ENCODE measurements around the gene FNBP1L.
A peak's percentile ranks its signal among the peaks of the same experiment; 100 is the strongest.
"Not testable (repeated sequence)": the region's sequence is repeated elsewhere in the genome, so short reads cannot be mapped to it uniquely, and the experiment has no call there.

FNBP1L gene

GRCh38 chr1:93581917-93582850 is 134.3 kb downstream of the FNBP1L start:
- H3K27ac ChIP-seq: no peak overlapping the region
- DNase-seq (ENCODE audit: low read depth, low spot score): no peak
- no peak overlapping the region for H3K4me3 ChIP-seq
- TF ChIP-seq FOXP2 (optimal IDR thresholded peaks at IDR 0.05; ENCODE audit: control extremely low read depth, extremely low read length, insufficient read depth): no peak
- no peak for TF ChIP-seq POLR2AphosphoS5 (IDR thresholded peaks at IDR 0.05; ENCODE audit: borderline replicate concordance, low read depth, low read length)
- no peak for TF ChIP-seq EZH2 (IDR thresholded peaks at IDR 0.05)
- H3K36me3 ChIP-seq (ENCODE audit: insufficient read depth, low read length): no peaks in the 10 kb centered on the region
- no peaks in the 10 kb centered on the region for H3K9me3 ChIP-seq (ENCODE audit: low read depth, low read length)
- no peak overlapping the region for H3K9ac ChIP-seq (ENCODE audit: insufficient read length)

GRCh38 chr1:93584261-93585003 is 136.5 kb downstream of the FNBP1L start:
- no peak for TF ChIP-seq FOXP2 (optimal IDR thresholded peaks at IDR 0.05; ENCODE audit: control extremely low read depth, extremely low read length, insufficient read depth)
- TF ChIP-seq EZH2 (IDR thresholded peaks at IDR 0.05): no peak
- TF ChIP-seq POLR2AphosphoS5 (IDR thresholded peaks at IDR 0.05; ENCODE audit: borderline replicate concordance, low read depth, low read length): no peak; the same call in 1 of the 2 replicates
- Histone ChIP-seq H3K4me3 (0 out of 2 replicates have a peak overlapping the region, but pooled peaks have one; percentile 16), H3K27ac (peak overlapping the region; percentile 44; the same call in 1 of the 2 replicates), H3K36me3 (ENCODE audit: insufficient read depth, low read length) (no peaks in the 10 kb centered on the region), H3K9ac (ENCODE audit: insufficient read length) (peak overlapping the region; percentile 23), H3K9me3 (ENCODE audit: low read depth, low read length) (no peaks in the 10 kb centered on the region)
- peak; percentile 65 for DNase-seq (ENCODE audit: low read depth, low spot score)

GRCh38 chr1:93585059-93585966 is 137.4 kb downstream of the FNBP1L start:
- no peak for DNase-seq (ENCODE audit: low read depth, low spot score)
- TF ChIP-seq POLR2AphosphoS5 (IDR thresholded peaks at IDR 0.05; ENCODE audit: borderline replicate concordance, low read depth, low read length) (no peak), EZH2 (IDR thresholded peaks at IDR 0.05) (no peak), FOXP2 (optimal IDR thresholded peaks at IDR 0.05; ENCODE audit: control extremely low read depth, extremely low read length, insufficient read depth) (no peak)
- H3K4me3 ChIP-seq: no peak overlapping the region
- H3K9ac ChIP-seq (ENCODE audit: insufficient read length): peak overlapping the region; percentile 23
- no peaks in the 10 kb centered on the region for H3K9me3 ChIP-seq (ENCODE audit: low read depth, low read length)
- no peaks in the 10 kb centered on the region for H3K36me3 ChIP-seq (ENCODE audit: insufficient read depth, low read length)
- H3K27ac ChIP-seq: peak overlapping the region; percentile 44; the same call in 1 of the 2 replicates

- no peak overlapping the region for H3K27ac ChIP-seq
These were observed 139.4 kb downstream of the FNBP1L start for GRCh38 chr1:93587354-93587753.

GRCh38 chr1:93588206-93588605 is 140.3 kb downstream of the FNBP1L start:
- no peaks in the 10 kb centered on the region for H3K36me3 ChIP-seq (ENCODE audit: insufficient read depth, low read length)
- TF ChIP-seq EZH2 (IDR thresholded peaks at IDR 0.05) (no peak), FOXP2 (optimal IDR thresholded peaks at IDR 0.05; ENCODE audit: control extremely low read depth, extremely low read length, insufficient read depth) (no peak), POLR2AphosphoS5 (IDR thresholded peaks at IDR 0.05; ENCODE audit: borderline replicate concordance, low read depth, low read length) (no peak)

More at GRCh38 chr1:93587354-93587753, 139.4 kb downstream of the FNBP1L start:
- H3K9me3 ChIP-seq (ENCODE audit: low read depth, low read length): no peaks in the 10 kb centered on the region
- no peak for DNase-seq (ENCODE audit: low read depth, low spot score)
- no peak overlapping the region for H3K9ac ChIP-seq (ENCODE audit: insufficient read length)
- H3K4me3 ChIP-seq: no peak overlapping the region
- no peaks in the 10 kb centered on the region for H3K36me3 ChIP-seq (ENCODE audit: insufficient read depth, low read length)
- TF ChIP-seq EZH2 (IDR thresholded peaks at IDR 0.05): no peak
- no peak for TF ChIP-seq FOXP2 (optimal IDR thresholded peaks at IDR 0.05; ENCODE audit: control extremely low read depth, extremely low read length, insufficient read depth)
- no peak for TF ChIP-seq POLR2AphosphoS5 (IDR thresholded peaks at IDR 0.05; ENCODE audit: borderline replicate concordance, low read depth, low read length)

GRCh38 chr1:93588955-93589354 is 141.0 kb downstream of the FNBP1L start:
- TF ChIP-seq FOXP2 (optimal IDR thresholded peaks at IDR 0.05; ENCODE audit: control extremely low read depth, extremely low read length, insufficient read depth): no peak
- TF ChIP-seq EZH2 (IDR thresholded peaks at IDR 0.05): no peak
- TF ChIP-seq POLR2AphosphoS5 (IDR thresholded peaks at IDR 0.05; ENCODE audit: borderline replicate concordance, low read depth, low read length): no peak
- no peak overlapping the region for H3K9ac ChIP-seq (ENCODE audit: insufficient read length)
- no peaks in the 10 kb centered on the region for H3K36me3 ChIP-seq (ENCODE audit: insufficient read depth, low read length)
- no peak for DNase-seq (ENCODE audit: low read depth, low spot score)
- no peaks in the 10 kb centered on the region for H3K9me3 ChIP-seq (ENCODE audit: low read depth, low read length)
- no peak overlapping the region for H3K27ac ChIP-seq
- no peak overlapping the region for H3K4me3 ChIP-seq

More at GRCh38 chr1:93588206-93588605, 140.3 kb downstream of the FNBP1L start:
- no peak for DNase-seq (ENCODE audit: low read depth, low spot score)
- H3K9ac ChIP-seq (ENCODE audit: insufficient read length): no peak overlapping the region
- no peak overlapping the region for H3K4me3 ChIP-seq
- no peak overlapping the region for H3K27ac ChIP-seq
- no peaks in the 10 kb centered on the region for H3K9me3 ChIP-seq (ENCODE audit: low read depth, low read length)

- H3K9ac ChIP-seq (ENCODE audit: insufficient read length); H3K27ac ChIP-seq; DNase-seq (ENCODE audit: low read depth, low spot score); H3K4me3 ChIP-seq; H3K9me3 ChIP-seq (ENCODE audit: low read depth, low read length); H3K36me3 ChIP-seq (ENCODE audit: insufficient read depth, low read length): not testable (repeated sequence)
These were observed 143.4 kb downstream of the FNBP1L start for GRCh38 chr1:93591291-93591675.

All from SK-N-MC (cell line).